NCI-H82 (cell line): ENCODE measurements around the gene BCAP31.

Experiments used
- DNase-seq: peaks from one replicate; lab custom pipeline; 2025; lab: John Stamatoyannopoulos, UW

The BCAP31 gene

DNA sequence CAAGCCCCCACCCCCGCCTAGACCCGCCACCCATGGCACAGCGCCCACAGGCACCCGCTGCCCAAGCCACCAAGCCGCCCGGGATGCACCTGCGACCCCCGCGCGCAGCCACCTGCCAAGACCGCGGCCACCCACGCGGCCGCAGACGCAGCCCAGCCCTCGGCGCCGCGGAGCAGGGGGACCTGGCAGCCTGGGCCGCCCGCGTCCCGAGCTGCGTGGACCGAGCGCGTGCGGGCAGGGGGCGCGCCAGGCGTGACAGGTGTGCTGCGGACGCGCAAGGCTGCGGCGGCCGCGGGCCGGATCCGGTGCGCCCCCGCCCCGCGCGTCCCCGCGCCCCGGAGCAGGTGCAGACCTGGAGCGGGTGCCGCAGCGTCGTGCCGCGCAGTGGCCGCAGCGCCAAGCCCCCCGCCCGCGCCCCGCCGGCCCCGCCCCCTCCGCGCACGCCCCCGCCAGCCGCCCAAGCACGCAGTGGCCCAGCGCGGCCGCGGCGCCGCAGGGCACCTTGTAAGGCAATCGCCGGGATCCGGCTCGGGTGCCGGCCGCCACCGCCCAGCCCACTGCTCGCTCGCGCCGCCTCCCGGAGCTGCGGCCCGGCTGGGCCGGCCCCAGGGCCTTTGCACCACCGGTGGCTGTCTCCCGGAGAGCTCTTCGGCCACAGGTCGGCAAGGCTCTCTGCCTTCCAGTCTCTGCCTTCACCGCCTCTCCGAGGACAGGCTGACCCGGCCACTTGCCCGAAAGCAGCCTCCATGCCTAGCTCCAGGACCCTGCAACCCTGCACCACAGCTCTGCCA, 50.6 kb downstream of the BCAP31 start, which contains the start of gene PNCK:
Gene PNCK, minus strand, starts transcription at position 386 of the 791 bp plus-strand sequence. CDS start 737 bp downstream, outside the sequence.
- DNase-seq, result peak; percentile 35

DNA sequence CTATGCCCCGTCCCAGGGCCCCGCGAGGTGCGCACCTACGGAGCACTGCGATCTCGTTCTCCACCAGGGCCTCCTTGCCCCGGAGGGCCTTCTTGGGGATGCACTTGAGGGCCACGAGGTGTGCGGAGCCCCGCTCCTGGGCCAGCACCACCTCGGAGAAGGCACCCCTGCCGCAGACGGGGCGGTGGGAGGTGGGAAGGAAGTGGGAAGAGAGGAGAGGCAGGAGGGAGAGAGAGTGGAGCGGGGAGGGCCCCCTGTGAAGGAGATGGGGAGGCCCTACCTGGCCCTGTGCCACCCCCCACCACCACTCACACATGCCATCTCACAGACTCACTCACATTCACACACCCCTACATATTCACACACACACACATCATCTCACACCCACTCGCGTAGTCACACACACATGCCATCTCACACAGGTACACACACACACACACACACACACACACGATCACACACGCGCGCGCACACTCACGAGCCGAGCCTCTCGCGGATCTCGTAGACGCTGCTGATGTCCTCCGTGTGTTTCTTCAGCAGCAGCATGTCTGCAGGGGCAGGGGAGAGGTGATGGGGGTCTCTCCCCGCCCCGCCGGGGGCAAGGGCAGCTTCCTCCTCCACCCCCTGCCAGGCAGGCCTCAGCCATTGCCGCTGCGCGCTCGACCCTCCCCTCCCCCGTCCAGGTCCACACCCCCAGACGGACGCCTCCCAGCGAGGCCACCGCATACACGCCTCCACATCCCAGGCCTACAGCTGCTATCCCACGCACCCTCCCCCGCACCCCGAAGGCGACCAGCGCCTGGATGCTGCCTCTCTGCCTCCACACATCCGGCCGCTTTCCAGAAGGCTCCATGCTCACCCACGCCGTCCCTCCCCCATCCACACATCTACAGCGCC, 51.4 kb downstream of the BCAP31 start:
- DNase-seq, result no peak

- DNase-seq, result no peak
These were observed 52.3 kb downstream of the BCAP31 start for GRCh38 chrX:153671589-153672530.

DNA sequence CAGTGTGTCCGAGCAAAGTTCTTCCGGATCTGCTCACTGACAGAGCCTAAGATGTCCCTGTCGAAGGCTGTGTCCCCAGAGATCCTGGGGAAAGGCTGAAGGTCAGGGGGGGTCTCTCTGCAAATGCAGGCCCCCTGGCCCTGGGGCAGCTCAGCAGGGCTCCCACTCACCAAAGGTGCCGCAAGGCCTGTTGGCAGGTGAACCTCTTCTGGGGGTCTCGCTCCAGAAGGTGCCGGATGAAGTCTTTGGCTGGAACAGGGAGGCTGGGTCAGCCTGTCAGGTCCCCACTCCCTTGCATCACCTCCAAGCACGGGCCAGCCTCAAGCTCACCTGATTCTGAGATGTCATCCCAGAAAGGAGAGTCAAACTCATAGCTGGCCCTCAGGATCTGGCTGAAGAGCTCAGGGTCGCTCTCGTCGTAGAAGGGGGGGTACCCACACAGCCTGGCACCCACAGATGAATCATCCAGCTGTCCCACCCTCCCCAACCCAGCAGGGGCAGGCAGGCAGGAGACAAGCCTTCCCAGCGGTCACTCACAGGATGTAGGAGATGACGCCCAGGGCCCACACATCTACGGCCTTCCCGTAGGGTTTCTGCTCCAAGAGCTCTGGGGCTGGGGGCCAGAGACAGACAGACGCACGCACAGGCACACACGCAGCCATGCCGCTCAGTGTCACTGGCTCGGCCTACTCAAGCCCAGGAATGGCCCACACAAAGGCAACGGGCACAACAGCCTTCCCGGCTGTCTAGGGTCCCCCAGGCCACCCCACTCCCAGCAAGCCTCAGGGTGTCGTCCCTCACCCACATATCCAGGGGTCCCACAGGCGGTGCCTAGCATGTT, 53.2 kb downstream of the BCAP31 start:
- no peak for DNase-seq

- DNase-seq, result no peak
These were observed 54.1 kb downstream of the BCAP31 start for GRCh38 chrX:153669901-153670731.

- DNase-seq, result peak; percentile 71
These were observed 54.9 kb downstream of the BCAP31 start for GRCh38 chrX:153669174-153669890.

DNA sequence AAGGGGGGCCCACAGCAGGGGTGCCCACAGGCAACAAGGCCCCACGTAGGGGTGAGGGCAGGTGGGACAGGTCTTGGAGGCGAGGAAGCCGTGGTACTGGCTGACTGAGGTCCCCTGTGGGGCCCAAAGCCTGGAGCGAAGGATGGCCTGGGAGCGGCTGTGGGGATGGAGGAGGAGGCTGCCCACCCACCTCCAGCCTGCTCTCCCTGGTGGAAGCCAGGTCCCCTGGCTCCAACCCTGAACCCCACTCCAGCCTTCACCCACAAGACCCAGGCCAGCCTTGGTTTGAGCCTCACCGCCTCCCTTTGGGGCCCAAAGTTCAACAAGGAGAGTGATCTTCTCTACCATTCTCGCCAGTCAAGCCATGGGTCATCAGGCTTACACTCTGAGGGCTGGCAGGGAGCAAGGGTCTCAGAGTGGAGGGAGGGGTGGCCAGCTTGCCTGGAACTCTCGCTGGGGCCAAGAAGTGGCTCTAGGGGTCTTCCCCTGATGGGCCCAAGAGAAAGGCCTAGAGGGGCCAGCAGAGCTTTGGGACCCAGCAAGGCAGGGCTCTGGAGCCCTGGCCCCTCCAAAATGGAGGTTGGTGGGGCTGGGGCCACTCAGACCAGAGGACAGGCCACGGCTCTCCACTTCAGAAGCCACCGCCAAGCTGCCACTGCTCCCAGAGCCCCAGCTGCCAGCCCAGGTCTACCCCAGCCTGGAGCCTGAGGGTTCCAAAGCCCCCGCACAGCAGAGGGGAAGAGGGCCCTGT, 55.6 kb downstream of the BCAP31 start:
- no peak for DNase-seq

DNA sequence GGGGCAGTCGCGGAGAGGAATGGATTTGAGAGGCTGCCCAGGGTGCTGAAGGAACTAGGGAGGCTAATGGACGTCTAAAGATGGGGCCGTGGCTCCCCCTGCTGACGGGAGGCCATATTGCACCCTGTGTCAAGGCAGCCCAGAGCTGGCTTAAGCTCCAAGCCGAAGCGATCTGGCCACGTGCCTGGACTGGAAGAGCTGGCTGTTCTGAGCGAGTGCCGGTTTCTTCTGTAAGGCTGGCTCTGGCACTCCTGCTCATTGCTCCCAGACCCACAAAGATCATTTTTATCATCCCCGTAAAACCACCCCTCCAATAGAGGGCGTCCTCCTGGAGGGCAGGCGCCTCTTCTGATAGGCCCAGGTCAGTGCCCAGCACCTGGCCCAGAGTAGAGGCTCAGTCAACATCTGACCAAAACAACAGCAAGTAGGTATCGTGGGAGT, 56.2 kb downstream of the BCAP31 start:
- peak; percentile 94 for DNase-seq

GRCh38 chrX:153667281-153667955, 56.8 kb downstream of the BCAP31 start:
- no peak for DNase-seq

- DNase-seq, result no peak
These were observed 58.4 kb downstream of the BCAP31 start for GRCh38 chrX:153665726-153666306.

- peak; percentile 77 for DNase-seq
These were observed 61.9 kb downstream of the BCAP31 start for GRCh38 chrX:153662266-153662665.

GRCh38 chrX:153659268-153659667, 64.9 kb downstream of the BCAP31 start:
- DNase-seq, result no peak

DNA sequence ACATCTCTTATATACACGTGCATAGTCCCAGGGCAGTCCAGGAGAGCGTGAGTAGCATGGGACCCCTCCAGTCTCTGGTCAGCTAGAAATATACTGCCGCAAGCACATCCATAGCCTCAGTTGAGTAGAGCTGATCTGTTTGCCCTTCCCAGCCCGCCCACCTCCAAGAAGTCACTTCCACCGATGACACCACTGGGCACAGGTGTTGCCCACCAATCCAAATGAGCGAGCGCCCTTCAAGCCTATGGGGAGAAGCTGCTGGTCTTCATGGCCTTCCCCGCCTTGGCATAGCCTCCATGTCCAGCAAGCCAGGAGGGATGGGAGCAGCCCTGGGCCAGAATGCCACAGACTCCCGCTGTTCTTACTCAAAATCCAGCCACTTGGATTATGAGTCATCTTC, 67.0 kb downstream of the BCAP31 start:
- no peak for DNase-seq

DNA sequence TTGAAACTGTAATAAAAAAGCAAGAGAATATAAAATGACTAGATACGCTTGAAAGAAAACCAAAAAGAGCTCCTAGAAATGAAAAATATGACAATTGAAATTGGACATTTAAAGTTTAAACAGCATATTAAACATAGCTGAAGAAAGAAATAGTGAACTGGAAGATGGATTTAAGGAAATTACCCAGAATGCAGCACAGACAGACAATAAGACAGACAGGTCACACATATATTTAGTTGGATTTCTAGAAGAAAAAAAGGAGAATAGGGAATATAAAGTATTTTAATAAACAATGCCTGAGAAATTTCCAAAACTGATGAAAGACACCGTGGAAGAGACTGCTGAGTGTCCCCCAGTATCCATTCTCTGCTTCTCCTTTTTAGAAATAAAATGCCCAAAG, 70.6 kb downstream of the BCAP31 start:
- DNase-seq, result no peak

- DNase-seq, result peak; percentile 44
These were observed 72.6 kb downstream of the BCAP31 start for GRCh38 chrX:153651540-153652079.

- no peak for DNase-seq
These were observed 73.2 kb downstream of the BCAP31 start for GRCh38 chrX:153650959-153651358.
